Measurements from ENCODE around the gene ADAM12. TPM values are rescaled to one million over a fixed set of nuclear protein-coding genes. Genes with fewer than 3 reads are reported as not detected.

ADAM12 gene
- total RNA-seq, 1 donor from 2014 or later = 3.7 TPM

DNA sequence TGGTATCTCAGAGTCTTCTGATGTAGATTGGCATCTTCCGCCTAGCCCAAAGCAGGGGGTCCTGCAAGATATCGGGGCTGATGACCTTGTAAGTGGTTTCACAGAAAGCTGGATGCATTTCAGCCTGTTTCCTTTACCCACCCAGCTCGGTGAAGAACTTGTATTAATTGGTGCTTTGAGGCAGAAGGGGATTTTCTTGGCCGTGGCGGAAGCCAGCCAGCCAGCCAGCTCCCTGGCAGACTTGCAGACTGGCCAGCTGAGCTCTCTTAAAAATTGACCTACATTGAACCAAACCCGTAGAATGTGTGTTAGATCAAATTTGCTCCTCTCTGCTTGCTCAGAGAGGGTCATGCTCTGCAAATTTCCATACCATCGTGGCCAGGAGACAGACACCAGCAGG, 218.4 kb downstream of the ADAM12 start:
- H3K4me3 ChIP-seq = no peak overlapping the region
- H3K4me1 ChIP-seq = no peaks in the 10 kb centered on the region
- H3K36me3 ChIP-seq = no peaks in the 10 kb centered on the region
- no peaks in the 10 kb centered on the region for H3K9me3 ChIP-seq
- intact Hi-C loops (cut with DNase I) = no loop called here
- H3K27ac ChIP-seq = no peak overlapping the region
- no peaks in the 10 kb centered on the region for H3K27me3 ChIP-seq
- TF ChIP-seq POLR2AphosphoS5 (IDR thresholded peaks at IDR 0.05; ENCODE audit: insufficient read depth in 1 of 2, low read depth in 1 of 2) = no peak
- TF ChIP-seq POLR2A (IDR thresholded peaks at IDR 0.05) = no peak
- TF ChIP-seq, protein P1, sequence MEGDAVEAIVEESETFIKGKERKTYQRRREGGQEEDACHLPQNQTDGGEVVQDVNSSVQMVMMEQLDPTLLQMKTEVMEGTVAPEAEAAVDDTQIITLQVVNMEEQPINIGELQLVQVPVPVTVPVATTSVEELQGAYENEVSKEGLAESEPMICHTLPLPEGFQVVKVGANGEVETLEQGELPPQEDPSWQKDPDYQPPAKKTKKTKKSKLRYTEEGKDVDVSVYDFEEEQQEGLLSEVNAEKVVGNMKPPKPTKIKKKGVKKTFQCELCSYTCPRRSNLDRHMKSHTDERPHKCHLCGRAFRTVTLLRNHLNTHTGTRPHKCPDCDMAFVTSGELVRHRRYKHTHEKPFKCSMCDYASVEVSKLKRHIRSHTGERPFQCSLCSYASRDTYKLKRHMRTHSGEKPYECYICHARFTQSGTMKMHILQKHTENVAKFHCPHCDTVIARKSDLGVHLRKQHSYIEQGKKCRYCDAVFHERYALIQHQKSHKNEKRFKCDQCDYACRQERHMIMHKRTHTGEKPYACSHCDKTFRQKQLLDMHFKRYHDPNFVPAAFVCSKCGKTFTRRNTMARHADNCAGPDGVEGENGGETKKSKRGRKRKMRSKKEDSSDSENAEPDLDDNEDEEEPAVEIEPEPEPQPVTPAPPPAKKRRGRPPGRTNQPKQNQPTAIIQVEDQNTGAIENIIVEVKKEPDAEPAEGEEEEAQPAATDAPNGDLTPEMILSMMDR (IDR thresholded peaks at IDR 0.05) = no peak
- no peak for DNase-seq (ENCODE audit: extremely low spot score in 2 of 2)

DNA sequence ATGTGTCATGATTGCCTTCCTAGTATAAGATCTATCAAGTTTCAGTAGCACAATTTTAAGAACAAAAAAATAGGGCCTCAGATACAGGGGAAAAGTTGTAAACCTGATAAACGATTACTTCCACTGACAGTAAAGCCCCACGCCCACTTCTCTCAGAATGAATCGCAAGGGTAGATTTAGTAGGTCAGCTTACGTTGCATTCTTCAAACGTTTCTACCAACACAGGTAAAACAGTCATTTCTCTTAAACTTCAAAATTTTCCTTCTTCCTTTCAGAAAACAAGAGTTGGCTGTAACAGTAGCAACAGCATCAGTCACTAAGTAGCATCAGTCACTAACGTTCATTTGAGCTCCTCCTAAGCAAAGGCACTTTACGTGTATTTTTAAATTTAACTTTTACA, 221.5 kb downstream of the ADAM12 start:
- Histone ChIP-seq H3K4me3 (no peak overlapping the region), H3K4me1 (no peaks in the 10 kb centered on the region), H3K27ac (no peak overlapping the region), H3K36me3 (no peaks in the 10 kb centered on the region), H3K9me3 (no peaks in the 10 kb centered on the region), H3K27me3 (no peaks in the 10 kb centered on the region)
- intact Hi-C loops (cut with DNase I) = no loop called here
- DNase-seq (ENCODE audit: extremely low spot score in 2 of 2) = no peak
- TF ChIP-seq POLR2A (IDR thresholded peaks at IDR 0.05) (no peak), POLR2AphosphoS5 (IDR thresholded peaks at IDR 0.05; ENCODE audit: insufficient read depth in 1 of 2, low read depth in 1 of 2) (no peak)
- TF ChIP-seq, protein P1 (IDR thresholded peaks at IDR 0.05) = no peak

DNA sequence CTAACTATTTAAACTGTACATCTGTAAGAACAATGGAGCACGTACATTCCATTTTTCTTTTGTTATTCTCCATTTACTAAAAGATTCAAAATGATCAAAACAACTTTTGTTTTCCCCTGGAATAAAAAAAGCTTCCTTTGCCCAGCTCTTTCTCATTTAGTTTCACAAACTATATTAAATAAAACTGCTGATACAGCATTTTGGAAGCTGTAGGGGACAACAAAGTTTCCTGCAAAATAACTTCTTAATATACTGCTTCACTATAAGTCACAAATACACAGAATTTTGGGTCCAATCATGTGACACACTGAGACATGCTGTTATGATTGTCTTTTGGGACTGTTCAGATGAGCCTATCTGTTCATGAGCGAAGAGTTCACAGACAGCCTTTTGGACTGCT, 222.4 kb downstream of the ADAM12 start:
- H3K27ac ChIP-seq = no peak overlapping the region
- H3K27me3 ChIP-seq = no peaks in the 10 kb centered on the region
- H3K36me3 ChIP-seq = no peaks in the 10 kb centered on the region
- intact Hi-C loops (cut with DNase I) = no loop called here
- no peak for DNase-seq (ENCODE audit: extremely low spot score in 2 of 2)
- no peak overlapping the region for H3K4me3 ChIP-seq
- H3K9me3 ChIP-seq = no peaks in the 10 kb centered on the region
- no peaks in the 10 kb centered on the region for H3K4me1 ChIP-seq
- no peak for TF ChIP-seq POLR2AphosphoS5 (IDR thresholded peaks at IDR 0.05; ENCODE audit: insufficient read depth in 1 of 2, low read depth in 1 of 2)
- TF ChIP-seq, protein P1 (IDR thresholded peaks at IDR 0.05) = no peak
- TF ChIP-seq POLR2A (IDR thresholded peaks at IDR 0.05) = no peak

DNA sequence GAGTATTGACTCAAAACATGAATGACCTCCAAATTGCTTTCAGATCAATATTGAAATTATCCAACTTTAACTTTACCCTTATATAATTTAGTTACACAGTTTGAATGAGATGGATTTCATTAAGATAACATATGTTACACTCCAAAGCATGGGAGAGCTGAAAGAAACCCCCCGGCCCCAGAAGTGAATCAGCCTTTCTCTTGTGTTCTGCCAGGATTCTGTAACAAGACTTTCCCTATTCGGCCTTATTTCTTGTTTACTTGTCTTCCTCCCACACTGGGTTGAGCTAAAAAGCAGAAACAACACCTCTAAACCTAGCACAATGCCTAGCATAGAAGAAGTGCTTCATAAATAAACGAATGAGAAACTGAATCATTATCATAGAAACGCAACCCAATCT, 224.8 kb downstream of the ADAM12 start:
- intact Hi-C loops (cut with DNase I) = no loop called here
- Histone ChIP-seq H3K4me1 (no peaks in the 10 kb centered on the region), H3K27me3 (no peaks in the 10 kb centered on the region), H3K4me3 (no peak overlapping the region), H3K9me3 (no peaks in the 10 kb centered on the region), H3K27ac (no peak overlapping the region), H3K36me3 (no peaks in the 10 kb centered on the region)
- DNase-seq (ENCODE audit: extremely low spot score in 2 of 2) = no peak
- TF ChIP-seq, protein P1 (IDR thresholded peaks at IDR 0.05) = no peak
- TF ChIP-seq POLR2AphosphoS5 (IDR thresholded peaks at IDR 0.05; ENCODE audit: insufficient read depth in 1 of 2, low read depth in 1 of 2) (no peak), POLR2A (IDR thresholded peaks at IDR 0.05) (no peak)

DNA sequence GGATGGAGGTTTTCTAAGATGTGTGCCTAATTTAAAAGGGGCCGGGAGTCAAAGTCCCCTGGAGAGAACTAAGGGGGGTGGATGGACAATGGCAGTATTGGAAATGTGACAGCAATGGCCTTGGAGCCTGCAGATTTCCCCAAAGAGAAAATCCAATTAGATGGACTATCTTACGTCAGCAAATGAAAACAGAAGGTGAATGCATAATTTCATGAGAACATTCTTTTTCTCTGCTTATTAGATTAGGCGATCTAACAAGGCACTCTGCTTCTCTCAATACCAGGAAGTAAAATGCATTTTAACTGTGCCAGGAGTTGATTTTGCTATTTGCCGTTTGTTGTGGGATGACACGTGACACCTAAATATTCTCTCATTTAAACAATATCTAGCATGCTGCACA, 226.6 kb downstream of the ADAM12 start:
- H3K27ac ChIP-seq = no peak overlapping the region
- DNase-seq (ENCODE audit: extremely low spot score in 2 of 2) = no peak
- H3K36me3 ChIP-seq = no peaks in the 10 kb centered on the region
- TF ChIP-seq, protein P1 (IDR thresholded peaks at IDR 0.05) = no peak
- TF ChIP-seq POLR2A (IDR thresholded peaks at IDR 0.05) (no peak), POLR2AphosphoS5 (IDR thresholded peaks at IDR 0.05; ENCODE audit: insufficient read depth in 1 of 2, low read depth in 1 of 2) (no peak)
- no peaks in the 10 kb centered on the region for H3K27me3 ChIP-seq
- no peak overlapping the region for H3K4me3 ChIP-seq
- H3K4me1 ChIP-seq = no peaks in the 10 kb centered on the region
- H3K9me3 ChIP-seq = no peaks in the 10 kb centered on the region
- intact Hi-C loops (cut with DNase I) = no loop called here
